Liver (tissue), 9 donors: Measurements from ENCODE around the gene PACSIN2. TPM values are rescaled to one million over a fixed set of nuclear protein-coding genes. Genes with fewer than 3 reads are reported as not detected.

ENCODE experiments used
- DNase-seq: peaks from one replicate; pipeline ENCODE4 v3.0.0-alpha.2; 2017; ENCODE audit warnings: low spot score
- H3K27ac ChIP-seq, 2 donors: one replicate each; pipeline ENCODE4 v1.7.0; 2013; ENCODE audit warnings: inconsistent platforms in 2 of 2, low read length in 2 of 2, control low read depth in 1 of 2, low read depth in 1 of 2, mild to moderate bottlenecking in 1 of 2
- H3K27me3 ChIP-seq, 4 donors: one replicate each; pipeline versions ENCODE4 v1.6.1 to v1.7.0; 2013; ENCODE audit warnings: low read length in 3 of 4, inconsistent platforms in 1 of 4, mild to moderate bottlenecking in 1 of 4, moderate library complexity in 1 of 4; ENCODE audit not compliant: control insufficient read depth in 4 of 4, insufficient read depth in 4 of 4
- H3K36me3 ChIP-seq, 4 donors: one replicate each; pipeline versions ENCODE4 v1.6.1 to v1.7.0; 2013; ENCODE audit warnings: low read length in 3 of 4, mild to moderate bottlenecking in 3 of 4, low read depth in 1 of 4, moderate library complexity in 1 of 4; ENCODE audit not compliant: control insufficient read depth in 4 of 4, insufficient read depth in 3 of 4
- H3K4me1 ChIP-seq, 4 donors: one replicate each; pipeline versions ENCODE4 v1.6.1 to v1.7.0; 2013; ENCODE audit warnings: low read length in 3 of 4, mild to moderate bottlenecking in 3 of 4, moderate library complexity in 1 of 4; ENCODE audit not compliant: control insufficient read depth in 4 of 4, insufficient read depth in 4 of 4
- H3K4me3 ChIP-seq, 3 donors: one replicate each; pipeline versions ENCODE4 v1.6.1 to v1.7.0; 2013; ENCODE audit warnings: low read length in 3 of 3, control low read depth in 1 of 3, low read depth in 1 of 3, mild to moderate bottlenecking in 1 of 3
- H3K9ac ChIP-seq, 2 donors: one replicate each; pipeline ENCODE4 v1.7.0; 2013; ENCODE audit warnings: low read length in 2 of 2, mild to moderate bottlenecking in 2 of 2, moderate library complexity in 2 of 2, control low read depth in 1 of 2, low read depth in 1 of 2
- H3K9me3 ChIP-seq, 4 donors: one replicate each; pipeline versions ENCODE4 v1.6.1 to v1.7.0; 2013; ENCODE audit warnings: low read length in 3 of 4; ENCODE audit not compliant: control insufficient read depth in 4 of 4
- CTCF ChIP-seq: fragments of 150-350 bp; IDR thresholded peaks from 2 replicates; pipeline ENCODE4 v1.5.1; 2017; ENCODE audit warnings: improper control_type of control experiment, low read depth, low read length; ENCODE audit not compliant: missing input control
- FOXA1 ChIP-seq: IDR thresholded peaks from 2 replicates; pipeline ENCODE4 v1.6.1; 2016; ENCODE audit warnings: antibody characterized with exemption
- FOXA2 ChIP-seq: IDR thresholded peaks from 2 replicates; pipeline ENCODE4 v1.6.1; 2016; ENCODE audit warnings: antibody characterized with exemption
- GABPA ChIP-seq, 2 donors: IDR thresholded peaks in 1 of 2; conservative IDR thresholded peaks in 1 of 2; 2 replicates each; pipeline ENCODE4 v1.6.1; 2016; ENCODE audit warnings: antibody characterized with exemption in 2 of 2, mild to moderate bottlenecking in 1 of 2, moderate library complexity in 1 of 2
- HNF4A ChIP-seq, 2 donors: conservative IDR thresholded peaks; 2 replicates each; pipeline ENCODE4 v1.6.1; 2016; ENCODE audit warnings: antibody characterized with exemption in 2 of 2, mild to moderate bottlenecking in 2 of 2
- JUND ChIP-seq, 2 donors: IDR thresholded peaks; 2 replicates each; pipeline ENCODE4 v1.6.1; 2016; ENCODE audit warnings: antibody characterized with exemption in 2 of 2
- MAX ChIP-seq: IDR thresholded peaks from 2 replicates; pipeline ENCODE4 v1.6.1; 2016; ENCODE audit warnings: antibody characterized with exemption
- NR2F2 ChIP-seq: IDR thresholded peaks from 2 replicates; pipeline ENCODE4 v1.6.1; 2016; ENCODE audit warnings: antibody characterized with exemption
- RAD21 ChIP-seq, 2 donors: IDR thresholded peaks; 2 replicates each; pipeline ENCODE4 v1.6.1; 2016; ENCODE audit warnings: antibody characterized with exemption in 2 of 2, mild to moderate bottlenecking in 2 of 2
- REST ChIP-seq: IDR thresholded peaks from 2 replicates; pipeline ENCODE4 v1.6.1; 2016; ENCODE audit warnings: antibody characterized with exemption, mild to moderate bottlenecking
- RXRA ChIP-seq, 2 donors: IDR thresholded peaks; 2 replicates each; pipeline ENCODE4 v1.6.1; 2017 to 2018; ENCODE audit warnings: antibody characterized with exemption in 2 of 2, mild to moderate bottlenecking in 1 of 2
- SP1 ChIP-seq: IDR thresholded peaks from 2 replicates; pipeline ENCODE4 v1.6.1; 2018; ENCODE audit warnings: antibody characterized with exemption, mild to moderate bottlenecking
- TAF1 ChIP-seq: conservative IDR thresholded peaks from 2 replicates; pipeline ENCODE4 v1.6.1; 2016; ENCODE audit warnings: antibody characterized with exemption, mild to moderate bottlenecking
- YY1 ChIP-seq: IDR thresholded peaks from 2 replicates; pipeline ENCODE4 v1.6.1; 2016; ENCODE audit warnings: antibody characterized with exemption, mild to moderate bottlenecking
- ZBTB33 ChIP-seq: IDR thresholded peaks from 2 replicates; pipeline ENCODE4 v1.6.1; 2016; ENCODE audit warnings: antibody characterized with exemption
- WGBS: extraction: QIAGEN DNeasy Blood & Tissue Kit; methylation state at CpG from one replicate; pipeline ENCODE4 v1.1.7; 2013; 5-methylcytosine and 5-hydroxymethylcytosine counted together
- polyA plus RNA-seq, 2 donors: library from polyadenylated mRNA; stranded (reverse) in 1 of 2; unstranded in 1 of 2; fragments of 200-250 nt in 1 of 2; fragments of >200 nt in 1 of 2; fragmentation: Nextera tagmentation in 1 of 2; extraction: Ambion mirVana in 1 of 2; gene quantifications; one replicate each; pipeline versions ENCODE4 v1.2.1 to v1.2.3, GENCODE V29; 2013 to 2015
- total RNA-seq, 2 donors: library from RNA; depleted of rRNA; stranded (reverse); fragments of >200 nt; gene quantifications; one replicate each; pipeline ENCODE4 v1.2.3, GENCODE V29; 2014
- donor health status: healthy.
- donor health status: healthy.
- donor health status: healthy.
- donor health status: healthy.
- donor health status: healthy.

The PACSIN2 gene
- total and polyA plus RNA-seq, 4 donors = 9.1 to 31.4 (median 17.0) TPM

GRCh38 chr22:42874010-42874409 is 140.9 kb downstream of the PACSIN2 start:
- no peaks in the 10 kb centered on the region for H3K9me3 ChIP-seq
- no peak overlapping the region for H3K27ac ChIP-seq
- no peak overlapping the region for H3K9ac ChIP-seq
- H3K4me3 ChIP-seq = no peak overlapping the region
- DNase-seq = no peak
- H3K36me3 ChIP-seq = peaks cover 22 to 63% (median 32%) of the 10 kb centered on the region in 4 donors
- WGBS = 95% methylated on average over 7 of the region's 7 CpGs
- peaks cover 0 to 4% (median 1%) of the 10 kb centered on the region in 4 donors for H3K4me1 ChIP-seq
- TF ChIP-seq JUND (IDR thresholded peaks at IDR 0.05) = no peak
- TF ChIP-seq GABPA (IDR thresholded peaks at IDR 0.05 in 1 of 2, conservative IDR thresholded peaks at IDR 0.05 in 1 of 2) = no peak
- TF ChIP-seq FOXA1 = no peak
- TF ChIP-seq NR2F2 = no peak
- TF ChIP-seq CTCF = no peak
- TF ChIP-seq RAD21 (IDR thresholded peaks at IDR 0.05) = no peak
- no peak for TF ChIP-seq RXRA (IDR thresholded peaks at IDR 0.05)
- no peak for TF ChIP-seq YY1
- no peak for TF ChIP-seq TAF1
- no peak for TF ChIP-seq REST
- TF ChIP-seq FOXA2 = no peak
- no peak for TF ChIP-seq MAX
- no peak for TF ChIP-seq SP1
- no peak for TF ChIP-seq ZBTB33
- H3K27me3 ChIP-seq = no peaks in the 10 kb centered on the region

GRCh38 chr22:42873356-42873755 is 141.6 kb downstream of the PACSIN2 start:
- Histone ChIP-seq H3K4me1 (peaks cover 0 to 9% (median 7%) of the 10 kb centered on the region in 4 donors), H3K27ac (no peak overlapping the region), H3K9me3 (no peaks in the 10 kb centered on the region), H3K9ac (no peak overlapping the region), H3K4me3 (no peak overlapping the region), H3K27me3 (no peaks in the 10 kb centered on the region), H3K36me3 (peaks cover 22 to 58% (median 29%) of the 10 kb centered on the region in 4 donors)
- no peak for DNase-seq
- TF ChIP-seq REST = no peak
- no peak for TF ChIP-seq RAD21 (IDR thresholded peaks at IDR 0.05)
- TF ChIP-seq RXRA (IDR thresholded peaks at IDR 0.05) = no peak
- no peak for TF ChIP-seq CTCF
- no peak for TF ChIP-seq FOXA2
- TF ChIP-seq YY1 = no peak
- no peak for TF ChIP-seq ZBTB33
- TF ChIP-seq GABPA (IDR thresholded peaks at IDR 0.05 in 1 of 2, conservative IDR thresholded peaks at IDR 0.05 in 1 of 2) = no peak
- TF ChIP-seq JUND (IDR thresholded peaks at IDR 0.05) = no peak
- no peak for TF ChIP-seq SP1
- no peak for TF ChIP-seq HNF4A (conservative IDR thresholded peaks at IDR 0.05)
- TF ChIP-seq TAF1 = no peak
- no peak for TF ChIP-seq NR2F2
